IgD-negative memory B cell (primary cell): Measurements from ENCODE around the gene FCN2. TPM values are rescaled to one million over a fixed set of nuclear protein-coding genes. Genes with fewer than 3 reads are reported as not detected.

Experiments used
- H3K27ac Mint-ChIP-seq, 3 donors: one replicate each; pipeline ENCODE4 v1.8.0; 2020 to 2022; ENCODE audit warnings: mild to moderate bottlenecking in 3 of 3, mixed read lengths in 3 of 3, moderate library complexity in 1 of 3
- H3K27me3 Mint-ChIP-seq: one replicate; pipeline ENCODE4 v1.8.0; 2021; ENCODE audit warnings: mixed read lengths
- H3K36me3 Mint-ChIP-seq: one replicate; pipeline ENCODE4 v1.8.0; 2020; ENCODE audit warnings: mild to moderate bottlenecking, mixed read lengths
- H3K4me1 Mint-ChIP-seq, 3 donors: one replicate each; pipeline ENCODE4 v1.8.0; 2020 to 2022; ENCODE audit warnings: mixed read lengths in 3 of 3, mild to moderate bottlenecking in 1 of 3
- H3K4me3 Mint-ChIP-seq, 4 donors: one replicate each; pipeline ENCODE4 v1.8.0; 2020 to 2022; ENCODE audit warnings: mild to moderate bottlenecking in 4 of 4, mixed read lengths in 4 of 4, moderate library complexity in 3 of 4
- H3K9me3 Mint-ChIP-seq, 3 donors: one replicate each; pipeline ENCODE4 v1.8.0; 2020 to 2021; ENCODE audit warnings: mixed read lengths in 3 of 3, mild to moderate bottlenecking in 1 of 3
- polyA plus RNA-seq: library from polyadenylated mRNA; unstranded; fragments of 300-500 nt; fragmentation: Illumina TruSeq; gene quantifications from one replicate; pipeline ENCODE4 v1.2.3, GENCODE V29; 2021

Gene FCN2
- polyA plus RNA-seq, 1 donor from 2014 or later, result not detected

GRCh38 chr9:134895908-134896833 lies 15.6 kb downstream of the FCN2 start:
- no peaks in the 10 kb centered on the region for H3K4me1 Mint-ChIP-seq
- no peak overlapping the region for H3K4me3 Mint-ChIP-seq
- peaks cover 8 to 22% (median 12%) of the 10 kb centered on the region in 3 donors for H3K9me3 Mint-ChIP-seq
- H3K27ac Mint-ChIP-seq, result no peak overlapping the region
- H3K27me3 Mint-ChIP-seq, result peaks cover 4% of the 10 kb centered on the region
- H3K36me3 Mint-ChIP-seq, result no peaks in the 10 kb centered on the region

DNA sequence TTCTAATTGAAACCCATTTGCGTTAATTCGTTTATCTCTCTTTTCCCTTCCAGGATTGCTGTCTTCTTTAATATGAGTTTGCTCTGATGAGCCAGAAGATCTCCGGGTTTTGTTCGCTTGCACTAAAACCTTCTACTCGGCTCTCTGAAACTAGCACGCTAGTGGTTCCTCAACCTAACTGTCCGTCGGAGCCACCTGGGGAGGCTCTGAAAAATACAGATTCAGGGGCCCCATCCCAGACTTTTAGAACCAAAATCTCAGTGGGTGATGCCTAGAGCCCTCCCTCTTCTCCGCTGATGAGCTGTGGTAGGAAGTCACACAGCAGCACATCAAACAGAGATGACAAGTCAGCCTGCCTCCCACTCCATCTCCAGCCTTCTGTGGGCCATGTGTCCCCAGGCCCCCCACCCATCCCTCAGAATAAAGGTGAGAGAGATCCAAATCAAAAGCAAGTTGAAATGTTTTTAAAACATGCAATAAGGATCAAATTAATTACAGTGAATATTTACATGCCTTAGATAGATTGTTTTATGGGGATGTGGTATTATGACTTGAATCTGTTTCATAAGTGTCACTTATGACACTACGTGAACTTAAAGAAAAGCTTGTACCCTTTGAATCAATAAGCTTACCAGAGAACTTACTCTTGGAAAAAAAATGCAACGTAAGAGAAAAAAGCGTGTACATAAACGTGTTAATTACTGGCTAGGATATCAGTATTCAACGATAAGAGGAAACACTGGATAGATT lies 16.4 kb downstream of the FCN2 start:
- Mint-ChIP-seq H3K9me3 (peaks cover 8 to 22% (median 12%) of the 10 kb centered on the region in 3 donors), H3K4me1 (no peaks in the 10 kb centered on the region)

GRCh38 chr9:134897584-134898170 lies 17.1 kb downstream of the FCN2 start:
- Mint-ChIP-seq H3K9me3 (peaks cover 8 to 22% (median 12%) of the 10 kb centered on the region in 3 donors), H3K36me3 (no peaks in the 10 kb centered on the region), H3K27me3 (peaks cover 1% of the 10 kb centered on the region), H3K4me1 (no peaks in the 10 kb centered on the region), H3K4me3 (no peak overlapping the region), H3K27ac (no peak overlapping the region)

More for the DNA sequence above, 16.4 kb downstream of the FCN2 start:
- Mint-ChIP-seq H3K27ac (no peak overlapping the region), H3K36me3 (no peaks in the 10 kb centered on the region), H3K4me3 (peak overlapping the region in 1 of 4 donors; percentile 74), H3K27me3 (peaks cover 2% of the 10 kb centered on the region)

DNA sequence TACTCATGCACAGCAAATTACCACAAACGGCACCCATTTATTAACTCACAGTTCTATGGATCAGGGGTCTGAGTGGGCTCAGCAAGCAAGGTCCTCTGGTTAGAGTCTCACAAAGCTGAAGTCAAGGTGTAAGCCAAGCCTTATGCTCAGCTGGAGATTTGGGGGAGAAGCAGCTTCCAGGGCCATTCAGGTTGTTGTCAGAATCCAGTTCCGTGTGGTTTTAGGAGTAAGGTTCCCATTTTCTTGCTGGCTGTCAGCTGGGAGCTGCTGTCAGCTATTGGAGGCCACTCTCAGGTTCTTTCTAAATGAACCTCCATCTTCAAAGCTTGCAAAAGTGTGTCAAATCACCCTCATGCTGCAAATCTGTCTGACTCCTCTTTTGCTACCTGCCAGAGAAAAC lies 17.7 kb downstream of the FCN2 start:
- Mint-ChIP-seq H3K27ac (no peak overlapping the region), H3K9me3 (peaks cover 8 to 22% (median 12%) of the 10 kb centered on the region in 3 donors), H3K27me3 (no peaks in the 10 kb centered on the region), H3K4me3 (no peak overlapping the region), H3K36me3 (no peaks in the 10 kb centered on the region), H3K4me1 (no peaks in the 10 kb centered on the region)

- Mint-ChIP-seq H3K9me3 (peaks cover 8 to 22% (median 12%) of the 10 kb centered on the region in 3 donors), H3K27ac (no peak overlapping the region), H3K27me3 (peaks cover 2% of the 10 kb centered on the region)
Observed at GRCh38 chr9:134899168-134899567, 18.6 kb downstream of the FCN2 start.

DNA sequence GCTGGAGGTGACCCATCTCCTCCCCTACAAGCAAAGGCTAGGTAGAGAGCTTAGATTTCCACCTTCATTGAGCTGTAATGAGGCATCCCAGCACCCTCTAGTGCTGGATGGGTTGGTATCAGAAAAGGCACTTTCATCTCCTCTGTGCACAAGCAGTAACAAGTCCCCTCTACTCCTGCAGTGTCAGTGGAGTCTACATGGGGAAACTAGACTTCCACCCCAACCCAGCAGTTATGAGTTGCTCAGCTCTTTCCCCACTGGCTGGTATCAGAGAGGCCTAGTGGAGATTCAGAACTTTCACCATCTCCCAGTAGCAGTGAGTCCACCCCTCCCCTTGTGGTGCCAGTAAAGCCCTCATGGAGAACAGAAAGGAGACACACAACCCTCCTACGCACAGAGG lies 19.2 kb downstream of the FCN2 start:
- H3K9me3 Mint-ChIP-seq, result peaks cover 8 to 22% (median 8%) of the 10 kb centered on the region in 3 donors
- H3K27me3 Mint-ChIP-seq, result peaks cover 2% of the 10 kb centered on the region
- no peak overlapping the region for H3K27ac Mint-ChIP-seq
- no peaks in the 10 kb centered on the region for H3K4me1 Mint-ChIP-seq
- no peak overlapping the region for H3K4me3 Mint-ChIP-seq
- no peaks in the 10 kb centered on the region for H3K36me3 Mint-ChIP-seq

More at GRCh38 chr9:134899168-134899567, 18.6 kb downstream of the FCN2 start:
- H3K4me1 Mint-ChIP-seq, result no peaks in the 10 kb centered on the region
- no peaks in the 10 kb centered on the region for H3K36me3 Mint-ChIP-seq
- no peak overlapping the region for H3K4me3 Mint-ChIP-seq

- Mint-ChIP-seq H3K4me3 (no peak overlapping the region), H3K27me3 (peaks cover 2% of the 10 kb centered on the region), H3K9me3 (peaks cover 5 to 17% (median 6%) of the 10 kb centered on the region in 3 donors), H3K27ac (no peak overlapping the region), H3K4me1 (no peaks in the 10 kb centered on the region), H3K36me3 (no peaks in the 10 kb centered on the region)
Observed at GRCh38 chr9:134902936-134903335, 22.3 kb downstream of the FCN2 start.

DNA sequence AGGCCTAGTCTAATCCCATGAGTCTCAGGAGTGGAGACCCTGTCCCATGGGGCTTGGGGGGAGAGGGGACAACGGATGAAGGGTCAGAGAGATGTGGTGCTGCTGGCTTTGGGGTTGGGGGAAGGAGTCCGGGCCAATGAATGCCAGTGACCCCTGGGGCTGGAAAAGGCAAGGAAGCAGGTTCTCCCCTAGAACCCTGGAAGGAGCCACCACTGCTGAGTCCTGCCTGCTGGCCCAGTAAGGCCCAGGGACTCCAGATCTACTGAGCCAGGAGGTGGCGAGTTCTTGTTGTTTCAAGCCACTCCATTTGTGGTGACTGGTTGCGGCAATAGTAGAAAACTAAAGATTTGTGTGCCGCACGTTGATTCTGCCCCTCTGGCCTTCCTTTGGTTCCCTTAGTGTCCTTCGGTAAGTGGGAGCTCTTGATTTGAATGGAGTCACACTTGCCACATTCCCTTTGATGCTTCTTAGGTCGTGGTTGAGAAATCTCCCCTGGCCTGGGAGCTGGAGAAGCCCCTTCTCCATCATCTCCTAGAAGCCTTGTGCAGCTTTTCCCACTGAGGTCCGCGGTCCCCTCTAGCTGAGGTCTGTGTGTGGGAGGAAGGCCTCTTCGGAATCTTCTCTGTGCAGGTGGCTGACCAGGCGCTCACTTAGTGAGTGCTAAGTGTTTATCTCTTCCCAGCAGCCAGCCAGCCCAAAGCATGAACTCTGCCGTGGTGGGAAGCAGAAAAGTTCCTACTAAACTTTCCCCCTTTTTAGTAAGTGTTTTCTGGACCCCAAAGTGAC lies 28.1 kb downstream of the FCN2 start:
- Mint-ChIP-seq H3K4me3 (no peak overlapping the region), H3K9me3 (peaks cover 0 to 2% (median 0%) of the 10 kb centered on the region in 3 donors), H3K27me3 (peaks cover 6% of the 10 kb centered on the region), H3K36me3 (no peaks in the 10 kb centered on the region), H3K27ac (no peak overlapping the region), H3K4me1 (no peaks in the 10 kb centered on the region)

GRCh38 chr9:134909511-134910481 lies 29.2 kb downstream of the FCN2 start:
- Mint-ChIP-seq H3K27ac (no peak overlapping the region), H3K9me3 (peaks cover 0 to 2% (median 0%) of the 10 kb centered on the region in 3 donors), H3K4me1 (no peaks in the 10 kb centered on the region), H3K36me3 (no peaks in the 10 kb centered on the region), H3K4me3 (peak overlapping the region in 1 of 4 donors; percentile 54), H3K27me3 (peaks cover 6% of the 10 kb centered on the region)

- H3K27me3 Mint-ChIP-seq, result peaks cover 11% of the 10 kb centered on the region
- no peak overlapping the region for H3K4me3 Mint-ChIP-seq
- no peaks in the 10 kb centered on the region for H3K36me3 Mint-ChIP-seq
- H3K4me1 Mint-ChIP-seq, result no peaks in the 10 kb centered on the region
- H3K9me3 Mint-ChIP-seq, result peaks cover 0 to 2% (median 0%) of the 10 kb centered on the region in 3 donors
- H3K27ac Mint-ChIP-seq, result no peak overlapping the region
Observed at GRCh38 chr9:134912126-134912840, 31.7 kb downstream of the FCN2 start.

DNA sequence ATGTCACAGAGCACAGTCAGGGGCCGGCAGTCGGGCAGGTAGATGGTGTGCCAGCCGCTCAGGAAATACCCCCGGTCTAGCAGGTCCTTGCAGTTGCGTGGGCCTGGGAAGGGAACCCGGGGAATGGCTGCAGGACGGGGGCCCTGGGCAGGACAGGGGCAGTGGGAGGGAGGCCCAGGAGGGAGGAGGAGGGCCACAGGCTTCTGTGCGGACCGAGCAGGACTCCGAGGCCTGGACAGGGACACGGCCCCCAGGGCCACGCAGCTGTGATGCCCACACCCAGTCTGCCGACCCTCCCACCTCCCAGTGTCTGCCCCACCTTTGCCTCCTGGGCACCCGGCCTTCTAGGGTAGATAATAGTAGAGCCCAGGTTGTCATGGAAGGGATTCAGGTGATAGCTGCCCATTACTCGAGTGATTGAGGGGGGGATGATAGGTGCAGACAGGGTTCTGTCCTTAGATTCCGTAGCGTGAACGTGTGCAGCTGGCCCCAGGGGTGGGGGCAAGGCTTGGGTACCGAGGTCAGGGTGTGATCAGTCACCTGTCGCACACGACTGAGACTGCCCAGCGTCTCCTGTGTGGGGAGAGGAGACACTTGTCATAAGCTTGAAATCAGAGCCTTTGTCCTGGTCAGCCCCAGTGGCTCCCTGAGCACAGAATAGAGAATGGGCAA lies 32.6 kb downstream of the FCN2 start:
- no peaks in the 10 kb centered on the region for H3K4me1 Mint-ChIP-seq
- peaks cover 12% of the 10 kb centered on the region for H3K27me3 Mint-ChIP-seq

DNA sequence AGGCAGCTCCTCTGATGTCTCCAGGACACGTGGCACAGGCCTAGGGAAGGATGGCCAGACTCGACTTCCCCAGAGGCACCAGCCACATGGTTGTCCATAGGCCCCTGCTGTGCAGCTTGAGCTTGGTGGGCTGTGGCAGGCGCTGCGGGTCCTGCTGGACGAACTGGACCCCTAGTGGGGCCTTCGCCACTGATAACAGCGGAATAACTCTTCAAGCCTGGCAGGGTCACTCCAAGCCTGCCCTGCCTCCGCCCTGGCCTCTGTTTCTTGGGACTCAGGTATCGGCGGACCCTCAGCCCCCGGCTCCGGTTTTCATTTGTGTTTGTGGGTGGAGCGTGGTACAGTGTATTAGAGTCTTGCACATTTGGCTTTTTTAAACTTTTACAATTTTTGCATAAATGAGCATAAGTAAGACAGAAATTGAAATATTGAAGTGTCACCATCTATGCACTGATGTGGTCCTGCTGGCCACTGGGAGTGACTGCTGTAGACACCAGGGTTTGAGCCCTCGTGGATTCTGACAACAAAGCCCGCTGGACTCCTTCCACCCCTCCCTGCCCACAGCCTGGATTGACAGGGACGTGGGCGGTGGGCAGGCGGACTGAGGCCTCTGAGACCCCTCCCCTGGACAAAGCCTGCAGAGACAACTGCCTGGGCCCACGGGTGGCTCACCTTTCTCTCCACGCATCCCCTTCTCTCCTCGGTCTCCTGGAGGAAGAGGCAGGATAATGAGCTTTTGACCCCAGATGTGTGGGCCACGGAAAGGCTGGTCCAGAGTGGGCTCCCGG lies 33.3 kb downstream of the FCN2 start:
- no peak overlapping the region for H3K4me3 Mint-ChIP-seq
- H3K36me3 Mint-ChIP-seq, result no peaks in the 10 kb centered on the region
- H3K9me3 Mint-ChIP-seq, result peaks cover 0 to 2% (median 0%) of the 10 kb centered on the region in 3 donors
- H3K27ac Mint-ChIP-seq, result no peak overlapping the region
- no peaks in the 10 kb centered on the region for H3K4me1 Mint-ChIP-seq
- H3K27me3 Mint-ChIP-seq, result peaks cover 13% of the 10 kb centered on the region

More for the DNA sequence above, 32.6 kb downstream of the FCN2 start:
- Mint-ChIP-seq H3K36me3 (no peaks in the 10 kb centered on the region), H3K4me3 (no peak overlapping the region), H3K9me3 (peaks cover 0 to 2% (median 0%) of the 10 kb centered on the region in 3 donors), H3K27ac (no peak overlapping the region)
